Measurements from ENCODE around the gene SPOP. TPM values are rescaled to one million over a fixed set of nuclear protein-coding genes. Genes with fewer than 3 reads are reported as not detected.

Gene SPOP
- total RNA-seq, 1 donor from 2014 or later = 61.4 TPM

GRCh38 chr17:49633250-49633649 lies 44.6 kb downstream of the SPOP start:
- Mint-ChIP-seq H3K27ac (no peak overlapping the region), H3K4me1 (peaks cover 11% of the 10 kb centered on the region), H3K9me3 (no peaks in the 10 kb centered on the region), H3K4me3 (no peak overlapping the region), H3K36me3 (ENCODE audit: low read depth) (peaks cover 10% of the 10 kb centered on the region), H3K27me3 (no peaks in the 10 kb centered on the region)
- DNase-seq = no peak
- intact Hi-C loops (cut with micrococcal nuclease) = no loop called here

- Mint-ChIP-seq H3K27ac (no peak overlapping the region), H3K9me3 (no peaks in the 10 kb centered on the region), H3K4me3 (no peak overlapping the region), H3K36me3 (ENCODE audit: low read depth) (peaks cover 8% of the 10 kb centered on the region), H3K4me1 (peaks cover 10% of the 10 kb centered on the region), H3K27me3 (no peaks in the 10 kb centered on the region)
- DNase-seq = no peak
- intact Hi-C loops (cut with micrococcal nuclease) = no loop called here
Observed at GRCh38 chr17:49632201-49632600, 45.7 kb downstream of the SPOP start.

GRCh38 chr17:49631496-49631895 lies 46.4 kb downstream of the SPOP start:
- Mint-ChIP-seq H3K36me3 (ENCODE audit: low read depth) (peaks cover 8% of the 10 kb centered on the region), H3K4me3 (no peak overlapping the region), H3K27me3 (no peaks in the 10 kb centered on the region), H3K4me1 (peaks cover 10% of the 10 kb centered on the region), H3K27ac (no peak overlapping the region), H3K9me3 (no peaks in the 10 kb centered on the region)
- DNase-seq = no peak
- intact Hi-C loops (cut with micrococcal nuclease) = no loop called here

- intact Hi-C loops (cut with micrococcal nuclease) = no loop called here
- H3K27me3 Mint-ChIP-seq = no peaks in the 10 kb centered on the region
- H3K4me3 Mint-ChIP-seq = no peak overlapping the region
- no peak overlapping the region for H3K27ac Mint-ChIP-seq
- no peaks in the 10 kb centered on the region for H3K9me3 Mint-ChIP-seq
- no peak for DNase-seq
- peaks cover 5% of the 10 kb centered on the region for H3K36me3 Mint-ChIP-seq (ENCODE audit: low read depth)
- peaks cover 10% of the 10 kb centered on the region for H3K4me1 Mint-ChIP-seq
Observed at GRCh38 chr17:49630113-49630900, 47.6 kb downstream of the SPOP start.

- Mint-ChIP-seq H3K9me3 (no peaks in the 10 kb centered on the region), H3K27ac (no peak overlapping the region), H3K36me3 (ENCODE audit: low read depth) (peaks cover 5% of the 10 kb centered on the region), H3K4me3 (no peak overlapping the region), H3K27me3 (no peaks in the 10 kb centered on the region), H3K4me1 (peaks cover 8% of the 10 kb centered on the region)
- intact Hi-C loops (cut with micrococcal nuclease) = no loop called here
- DNase-seq = no peak
Observed at GRCh38 chr17:49629447-49629846, 48.5 kb downstream of the SPOP start.

- Mint-ChIP-seq H3K9me3 (no peaks in the 10 kb centered on the region), H3K4me3 (no peak overlapping the region), H3K36me3 (ENCODE audit: low read depth) (peaks cover 17% of the 10 kb centered on the region), H3K27ac (no peak overlapping the region), H3K27me3 (no peaks in the 10 kb centered on the region), H3K4me1 (peaks cover 8% of the 10 kb centered on the region)
- intact Hi-C loops (cut with micrococcal nuclease) = no loop called here
- no peak for DNase-seq
Observed at GRCh38 chr17:49624896-49625295, 53.0 kb downstream of the SPOP start.

- no peaks in the 10 kb centered on the region for H3K27me3 Mint-ChIP-seq
- H3K27ac Mint-ChIP-seq = peak overlapping the region; percentile 22
- intact Hi-C loops (cut with micrococcal nuclease) = no loop called here
- no peak for DNase-seq
- peaks cover 17% of the 10 kb centered on the region for H3K4me1 Mint-ChIP-seq
- H3K9me3 Mint-ChIP-seq = no peaks in the 10 kb centered on the region
- H3K4me3 Mint-ChIP-seq = no peak overlapping the region
- H3K36me3 Mint-ChIP-seq (ENCODE audit: low read depth) = peaks cover 31% of the 10 kb centered on the region
Observed at GRCh38 chr17:49621946-49622529, 55.9 kb downstream of the SPOP start.

GRCh38 chr17:49621420-49621819 lies 56.5 kb downstream of the SPOP start:
- Mint-ChIP-seq H3K27ac (no peak overlapping the region), H3K9me3 (no peaks in the 10 kb centered on the region), H3K4me1 (peaks cover 17% of the 10 kb centered on the region), H3K4me3 (no peak overlapping the region), H3K36me3 (ENCODE audit: low read depth) (peaks cover 37% of the 10 kb centered on the region), H3K27me3 (no peaks in the 10 kb centered on the region)
- intact Hi-C loops (cut with micrococcal nuclease) = no loop called here
- no peak for DNase-seq

GRCh38 chr17:49618028-49618611 lies 59.8 kb downstream of the SPOP start:
- no peaks in the 10 kb centered on the region for H3K9me3 Mint-ChIP-seq
- no peak overlapping the region for H3K4me3 Mint-ChIP-seq
- DNase-seq = no peak
- H3K4me1 Mint-ChIP-seq = peaks cover 19% of the 10 kb centered on the region
- intact Hi-C loops (cut with micrococcal nuclease) = no loop called here
- H3K36me3 Mint-ChIP-seq (ENCODE audit: low read depth) = peaks cover 48% of the 10 kb centered on the region
- H3K27me3 Mint-ChIP-seq = no peaks in the 10 kb centered on the region
- H3K27ac Mint-ChIP-seq = peak overlapping the region; percentile 58

GRCh38 chr17:49616601-49617131 lies 61.2 kb downstream of the SPOP start:
- peaks cover 12% of the 10 kb centered on the region for H3K4me1 Mint-ChIP-seq
- no peaks in the 10 kb centered on the region for H3K27me3 Mint-ChIP-seq
- intact Hi-C loops (cut with micrococcal nuclease) = no loop called here
- H3K27ac Mint-ChIP-seq = no peak overlapping the region
- H3K9me3 Mint-ChIP-seq = no peaks in the 10 kb centered on the region
- no peak overlapping the region for H3K4me3 Mint-ChIP-seq
- peaks cover 41% of the 10 kb centered on the region for H3K36me3 Mint-ChIP-seq (ENCODE audit: low read depth)
- DNase-seq = no peak

- Mint-ChIP-seq H3K4me3 (no peak overlapping the region), H3K27me3 (no peaks in the 10 kb centered on the region), H3K9me3 (no peaks in the 10 kb centered on the region), H3K27ac (no peak overlapping the region), H3K4me1 (peaks cover 12% of the 10 kb centered on the region), H3K36me3 (ENCODE audit: low read depth) (peaks cover 38% of the 10 kb centered on the region)
- intact Hi-C loops (cut with micrococcal nuclease) = no loop called here
- no peak for DNase-seq
Observed at GRCh38 chr17:49616086-49616485, 61.8 kb downstream of the SPOP start.

- Mint-ChIP-seq H3K4me3 (no peak overlapping the region), H3K9me3 (no peaks in the 10 kb centered on the region), H3K27ac (no peak overlapping the region), H3K36me3 (ENCODE audit: low read depth) (peaks cover 40% of the 10 kb centered on the region), H3K4me1 (peaks cover 5% of the 10 kb centered on the region), H3K27me3 (no peaks in the 10 kb centered on the region)
- intact Hi-C loops (cut with micrococcal nuclease) = no loop called here
- no peak for DNase-seq
Observed at GRCh38 chr17:49613182-49613800, 64.6 kb downstream of the SPOP start.

- intact Hi-C loops (cut with micrococcal nuclease) = no loop called here
- Mint-ChIP-seq H3K27me3 (no peaks in the 10 kb centered on the region), H3K36me3 (ENCODE audit: low read depth) (peaks cover 38% of the 10 kb centered on the region), H3K4me1 (peaks cover 4% of the 10 kb centered on the region), H3K9me3 (no peaks in the 10 kb centered on the region), H3K27ac (no peak overlapping the region), H3K4me3 (no peak overlapping the region)
- no peak for DNase-seq
Observed at GRCh38 chr17:49612726-49613125, 65.2 kb downstream of the SPOP start.
